Calu3 (cell line): ENCODE data around the gene C10orf95. TPM values are rescaled to one million over a fixed set of nuclear protein-coding genes. Genes with fewer than 3 reads are reported as not detected.

ENCODE experiments used
- BruUV-seq: library from RNA; stranded (reverse); fragments of 400-500 nt; replicated peaks from 2 replicates; lab custom pipeline; 2021; lab: Mats Ljungman, UMichigan
- CTCF ChIA-PET: fragments of 300-600 bp; sonication (Branson Sonifier 250); formaldehyde crosslinking; loops from one replicate; lab custom pipeline; 2022; ENCODE audit warnings: antibody characterized with exemption; lab: Charles Lee
- DNase-seq: peaks from one replicate; pipeline ENCODE4 v3.0.0; 2022
- H3K27ac Mint-ChIP-seq: one replicate; pipeline ENCODE4 v1.8.0; 2022; ENCODE audit warnings: mixed read lengths; ENCODE audit not compliant: unreplicated experiment
- H3K27me3 Mint-ChIP-seq: one replicate; pipeline ENCODE4 v1.8.0; 2022; ENCODE audit warnings: mixed read lengths; ENCODE audit not compliant: unreplicated experiment
- H3K36me3 Mint-ChIP-seq: one replicate; pipeline ENCODE4 v1.8.0; 2022; ENCODE audit warnings: mild to moderate bottlenecking, moderate library complexity, mixed read lengths; ENCODE audit not compliant: insufficient read depth, unreplicated experiment
- H3K4me1 Mint-ChIP-seq: one replicate; pipeline ENCODE4 v1.8.0; 2022; ENCODE audit warnings: mild to moderate bottlenecking, low read depth, mixed read lengths; ENCODE audit not compliant: unreplicated experiment
- H3K4me3 Mint-ChIP-seq: one replicate; pipeline ENCODE4 v1.8.0; 2022; ENCODE audit warnings: mild to moderate bottlenecking, low read depth, moderate library complexity, mixed read lengths; ENCODE audit not compliant: unreplicated experiment
- H3K9me3 Mint-ChIP-seq: one replicate; pipeline ENCODE4 v1.8.0; 2022; ENCODE audit warnings: low read depth, mixed read lengths; ENCODE audit not compliant: unreplicated experiment
- CTCF ChIP-seq: fragments of 200-600 bp; IDR thresholded peaks from one replicate; pipeline ENCODE4 v1.8.0; 2022; ENCODE audit warnings: antibody characterized with exemption; ENCODE audit not compliant: unreplicated experiment
- intact Hi-C: fragments of 100-400 bp; cut with micrococcal nuclease; formaldehyde crosslinking; loops from one replicate; pipeline ENCODE4 v1.10.0; 2022; ENCODE audit not compliant: unreplicated experiment
- total RNA-seq: library from RNA; stranded (reverse); gene quantifications from 2 replicates; pipeline ENCODE4 v1.2.3, GENCODE V29; 2022

C10orf95 gene
- total RNA-seq, 1 experiment from 2014 or later = 0.57 TPM

GRCh38 chr10:102409604-102410428 lies 41.5 kb downstream of the C10orf95 start:
- no TSS peak for BruUV-seq
- H3K27ac Mint-ChIP-seq = no peak overlapping the region

GRCh38 chr10:102408728-102409603 lies 42.4 kb downstream of the C10orf95 start:
- BruUV-seq = no TSS peak
- H3K36me3 Mint-ChIP-seq = peaks cover 10% of the 10 kb centered on the region
- H3K9me3 Mint-ChIP-seq = no peaks in the 10 kb centered on the region
- intact Hi-C loops = no loop called here
- CTCF ChIA-PET = interaction anchor here (0.6 kb wide), 1 partner anchor 14 kb away, joined by 6 read pairs; no protein-coding TSS in a partner anchor
- H3K4me3 Mint-ChIP-seq = peak overlapping the region; percentile 46
- no peak for TF ChIP-seq CTCF
- peaks cover 66% of the 10 kb centered on the region for H3K27me3 Mint-ChIP-seq
- H3K4me1 Mint-ChIP-seq = no peaks in the 10 kb centered on the region
- H3K27ac Mint-ChIP-seq = no peak overlapping the region
- no peak for DNase-seq

More at GRCh38 chr10:102409604-102410428, 41.5 kb downstream of the C10orf95 start:
- Mint-ChIP-seq H3K27me3 (peaks cover 75% of the 10 kb centered on the region), H3K36me3 (peaks cover 10% of the 10 kb centered on the region), H3K9me3 (no peaks in the 10 kb centered on the region), H3K4me1 (no peaks in the 10 kb centered on the region), H3K4me3 (peak overlapping the region; percentile 46)
- no peak for TF ChIP-seq CTCF
- intact Hi-C loops = no loop called here
- no peak for DNase-seq
- CTCF ChIA-PET = interaction anchor here (0.6 kb wide), 1 partner anchor 13 kb away, joined by 6 read pairs; no protein-coding TSS in a partner anchor

- CTCF ChIA-PET = no interaction called here
- BruUV-seq = no TSS peak
- Mint-ChIP-seq H3K36me3 (peaks cover 10% of the 10 kb centered on the region), H3K4me1 (no peaks in the 10 kb centered on the region), H3K4me3 (peak overlapping the region; percentile 46), H3K27ac (no peak overlapping the region), H3K27me3 (peaks cover 62% of the 10 kb centered on the region), H3K9me3 (no peaks in the 10 kb centered on the region)
- intact Hi-C loops = no loop called here
- DNase-seq = no peak
- no peak for TF ChIP-seq CTCF
Measured at GRCh38 chr10:102408131-102408727, 43.1 kb downstream of the C10orf95 start.
